GM21447 (cell line): Measurements from ENCODE around the gene SLC35E2B.
A peak's percentile ranks its signal among the peaks of the same experiment; 100 is the strongest.

ENCODE experiments used
- ATAC-seq: cut with Tn5 transposase; IDR thresholded peaks from one replicate; pipeline ENCODE4 v1.9.1; 2021; ENCODE audit not compliant: unreplicated experiment

The SLC35E2B gene

DNA sequence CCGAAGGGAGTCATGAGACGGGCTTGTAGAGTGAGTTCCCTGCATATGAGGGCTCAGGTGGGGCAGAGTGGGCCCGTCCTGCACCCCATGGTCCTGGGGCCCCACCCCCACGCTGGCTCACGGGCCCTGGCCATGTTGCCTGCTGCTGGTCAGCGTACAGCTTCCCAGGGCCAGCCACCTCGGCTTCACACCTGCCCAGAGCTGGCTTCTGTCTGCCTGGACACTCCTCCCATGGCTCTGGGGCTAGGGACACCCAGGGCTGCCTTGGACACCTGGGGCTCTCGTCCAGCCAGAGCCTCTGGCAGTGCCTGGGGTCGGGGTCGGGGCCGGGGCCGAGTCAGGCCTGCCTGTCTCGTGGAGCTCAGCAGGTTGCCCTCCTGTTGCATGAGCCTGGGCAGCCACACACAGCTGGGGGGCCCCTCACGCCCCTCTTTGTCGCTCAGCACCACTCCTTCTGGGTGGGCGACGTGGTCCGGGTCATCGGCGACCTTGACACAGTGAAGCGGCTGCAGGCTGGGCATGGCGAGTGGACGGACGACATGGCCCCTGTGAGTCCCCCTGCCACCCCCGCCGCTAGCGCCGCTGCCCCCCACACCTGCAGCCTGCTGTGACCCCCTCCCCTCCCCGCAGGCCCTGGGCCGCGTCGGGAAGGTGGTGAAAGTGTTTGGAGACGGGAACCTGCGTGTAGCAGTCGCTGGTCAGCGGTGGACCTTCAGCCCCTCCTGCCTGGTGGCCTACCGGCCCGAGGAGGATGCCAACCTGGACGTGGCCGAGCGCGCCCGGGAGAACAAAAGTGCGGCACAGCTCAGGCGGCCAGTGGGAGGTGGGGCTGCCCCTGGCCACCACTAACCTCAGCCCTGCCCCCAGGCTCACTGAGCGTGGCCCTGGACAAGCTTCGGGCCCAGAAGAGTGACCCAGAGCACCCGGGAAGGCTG lies 66.1 kb downstream of the SLC35E2B start:
- no peak for ATAC-seq

DNA sequence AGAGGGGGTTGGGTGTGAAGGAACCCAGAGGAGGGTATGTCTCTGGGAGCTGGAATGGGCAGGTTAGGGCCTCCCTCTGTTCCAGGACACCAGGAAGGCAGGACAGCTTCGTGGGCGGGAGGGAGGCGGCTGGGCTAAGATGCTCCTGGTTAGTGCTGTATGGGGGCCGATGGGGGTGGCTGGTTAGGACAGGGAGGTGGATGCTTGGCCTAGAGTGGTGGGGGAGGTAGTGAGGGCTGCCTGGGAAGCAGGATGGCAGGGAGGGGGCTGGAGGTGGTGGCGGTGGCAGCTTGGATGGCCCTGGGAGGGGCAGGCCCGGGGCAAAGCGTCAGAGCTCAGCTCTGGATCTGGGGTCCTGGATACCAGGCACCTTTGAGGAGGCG lies 66.8 kb downstream of the SLC35E2B start:
- no peak for ATAC-seq

DNA sequence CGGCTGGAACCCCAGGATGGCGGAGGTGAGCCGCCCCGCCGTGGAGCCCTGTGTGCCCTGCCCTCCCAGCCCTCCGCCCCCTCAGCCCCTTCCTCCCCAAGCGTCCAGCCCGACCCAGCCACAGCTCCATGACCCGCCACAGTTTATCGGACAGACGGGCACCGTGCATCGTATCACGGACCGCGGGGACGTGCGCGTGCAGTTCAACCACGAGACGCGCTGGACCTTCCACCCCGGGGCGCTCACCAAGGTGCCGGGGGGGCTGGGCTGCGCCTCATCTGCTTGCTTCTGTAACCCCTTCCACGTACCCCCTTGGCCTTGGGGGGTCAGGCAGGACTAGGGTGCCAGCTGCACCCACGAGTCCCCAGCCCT lies 67.2 kb downstream of the SLC35E2B start:
- no peak for ATAC-seq

DNA sequence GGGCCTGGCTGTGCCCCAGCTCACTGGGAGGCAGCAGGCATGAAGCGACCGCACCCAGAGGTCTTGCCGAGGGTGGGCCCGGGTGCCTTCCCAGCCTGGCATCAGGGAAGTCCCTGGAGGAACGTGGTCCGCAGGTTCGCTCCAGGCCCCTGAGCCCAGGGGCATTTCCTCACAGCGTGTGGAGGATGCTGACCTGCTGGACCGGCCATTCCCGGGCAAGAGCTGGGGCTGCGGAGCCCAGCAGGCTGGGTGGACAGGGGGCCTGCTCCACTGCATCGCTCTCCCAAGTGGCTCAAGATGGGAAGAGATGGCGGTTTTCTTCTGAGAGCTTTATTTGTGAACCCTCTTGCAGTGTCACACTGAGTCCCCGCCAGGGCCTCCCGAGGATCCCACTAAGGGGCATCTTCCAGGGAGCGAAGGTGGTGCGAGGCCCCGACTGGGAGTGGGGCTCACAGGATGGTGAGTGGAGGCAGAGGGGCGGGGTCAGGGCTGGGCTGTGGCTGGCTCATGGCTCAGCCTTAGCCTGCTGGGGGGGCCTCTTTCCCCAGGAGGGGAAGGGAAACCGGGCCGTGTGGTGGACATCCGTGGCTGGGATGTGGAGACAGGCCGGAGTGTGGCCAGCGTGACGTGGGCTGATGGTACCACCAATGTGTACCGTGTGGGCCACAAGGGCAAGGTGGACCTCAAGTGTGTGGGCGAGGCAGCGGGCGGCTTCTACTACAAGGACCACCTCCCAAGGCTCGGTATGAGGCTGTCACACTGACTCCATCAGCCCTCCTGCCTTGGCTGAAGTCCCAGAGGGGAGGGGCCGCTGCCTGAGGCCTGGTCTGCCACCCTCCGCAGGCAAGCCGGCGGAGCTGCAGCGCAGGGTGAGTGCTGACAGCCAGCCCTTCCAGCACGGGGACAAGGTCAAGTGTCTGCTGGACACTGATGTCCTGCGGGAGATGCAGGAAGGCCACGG lies 67.9 kb downstream of the SLC35E2B start:
- ATAC-seq = no peak

DNA sequence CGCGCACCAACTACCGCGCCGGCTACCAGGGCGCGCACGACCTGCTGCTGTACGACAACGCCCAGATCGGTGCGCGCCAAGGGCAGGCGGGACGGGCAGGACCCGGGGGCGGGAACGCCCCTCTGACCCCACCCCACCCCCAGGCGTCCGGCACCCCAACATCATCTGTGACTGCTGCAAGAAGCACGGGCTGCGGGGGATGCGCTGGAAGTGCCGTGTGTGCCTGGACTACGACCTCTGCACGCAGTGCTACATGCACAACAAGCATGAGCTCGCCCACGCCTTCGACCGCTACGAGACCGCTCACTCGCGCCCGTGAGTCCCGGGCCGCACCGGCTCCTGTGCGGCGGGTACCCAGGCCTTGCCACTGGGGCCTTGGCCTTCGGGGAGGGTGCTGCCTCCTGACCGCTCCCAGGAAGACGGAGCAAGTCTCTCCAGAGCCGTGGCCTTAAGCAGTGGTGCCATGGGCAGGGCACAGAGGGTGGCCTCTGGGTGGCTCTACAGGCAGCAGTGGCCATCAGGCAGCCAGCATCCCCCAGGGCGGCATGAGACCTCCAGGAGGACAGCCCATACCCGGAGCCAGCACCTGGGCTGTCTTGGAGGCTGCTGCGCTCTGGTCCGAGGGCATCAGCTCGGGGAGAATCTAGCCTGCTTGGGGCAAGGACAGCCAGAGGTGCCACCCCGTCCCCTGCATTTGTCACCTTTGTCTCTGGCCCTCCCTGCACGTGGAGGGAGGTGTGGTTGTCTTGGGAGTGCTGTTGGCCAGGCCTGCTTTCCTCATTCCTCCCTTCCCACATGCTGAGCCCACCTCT lies 68.8 kb downstream of the SLC35E2B start:
- ATAC-seq = no peak

DNA sequence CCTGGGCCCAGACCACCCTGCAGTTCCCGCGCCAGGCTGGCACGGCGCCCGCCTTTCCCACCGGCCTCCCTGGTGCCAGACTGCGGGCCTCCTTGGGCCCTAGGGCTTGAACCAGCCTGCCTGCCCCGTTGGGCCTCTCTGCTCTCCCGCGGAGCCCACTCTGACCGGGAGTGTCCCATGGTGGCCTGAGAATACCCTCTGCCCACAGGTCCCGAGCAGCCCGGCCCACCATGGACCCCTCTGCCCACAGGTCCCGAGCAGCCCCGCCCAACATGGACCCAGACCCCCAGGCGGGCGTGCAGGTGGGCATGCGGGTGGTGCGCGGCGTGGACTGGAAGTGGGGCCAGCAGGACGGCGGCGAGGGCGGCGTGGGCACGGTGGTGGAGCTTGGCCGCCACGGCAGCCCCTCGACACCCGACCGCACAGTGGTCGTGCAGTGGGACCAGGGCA lies 69.4 kb downstream of the SLC35E2B start:
- ATAC-seq = no peak

DNA sequence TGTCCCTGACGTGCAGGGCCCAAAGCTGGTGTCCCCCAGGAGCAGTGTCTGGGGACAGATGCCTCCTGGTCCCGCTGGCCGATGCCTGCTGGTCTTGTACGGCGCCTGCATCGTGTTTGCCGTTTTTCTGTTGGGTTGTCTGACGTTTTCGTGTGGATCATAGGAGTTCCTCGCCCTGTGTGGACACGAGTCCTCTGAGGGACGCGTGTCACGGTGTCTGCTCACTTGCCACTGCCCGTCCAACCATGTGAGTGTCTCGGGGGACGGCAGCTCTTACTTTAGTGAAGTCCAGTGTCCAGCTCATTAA lies 69.9 kb downstream of the SLC35E2B start:
- ATAC-seq = no peak

DNA sequence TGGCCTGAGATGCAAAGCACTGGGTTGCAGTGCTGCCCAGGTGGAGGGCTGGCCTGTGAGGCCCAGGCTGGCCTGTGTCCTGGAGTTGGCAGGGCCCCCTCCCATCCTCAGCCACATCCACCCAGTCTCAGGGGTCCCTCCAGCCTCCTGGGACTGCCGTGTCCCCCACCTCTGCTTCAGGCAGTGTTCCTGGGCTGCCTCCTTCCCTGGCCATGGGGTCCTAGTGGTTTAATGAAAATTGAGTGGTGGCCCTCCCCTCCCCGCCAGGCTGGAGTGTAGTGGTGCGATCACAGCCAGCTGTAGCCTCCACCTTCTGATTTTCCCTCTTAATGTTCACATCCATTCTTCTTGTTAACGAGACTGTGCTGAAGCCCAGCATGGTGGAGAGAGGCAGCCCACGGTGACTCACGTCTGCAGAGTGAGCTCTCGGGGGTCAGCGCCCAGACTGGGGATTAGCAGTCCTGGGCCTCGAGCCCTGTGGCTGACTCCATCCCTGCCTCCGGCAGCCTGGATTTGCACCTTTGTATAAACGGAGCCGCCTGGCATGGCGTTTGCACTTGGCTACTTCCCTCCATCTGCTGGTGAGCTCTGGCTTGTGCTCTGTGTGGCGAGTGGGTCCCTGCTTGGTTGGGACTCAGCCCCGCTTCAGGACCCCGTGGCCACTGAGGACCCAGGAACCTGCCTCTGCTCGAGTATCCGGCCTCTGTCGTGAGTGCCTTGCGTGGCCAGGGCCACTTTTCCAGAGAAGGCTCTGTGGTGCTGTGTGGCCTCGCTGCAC lies 70.4 kb downstream of the SLC35E2B start:
- ATAC-seq = no peak

DNA sequence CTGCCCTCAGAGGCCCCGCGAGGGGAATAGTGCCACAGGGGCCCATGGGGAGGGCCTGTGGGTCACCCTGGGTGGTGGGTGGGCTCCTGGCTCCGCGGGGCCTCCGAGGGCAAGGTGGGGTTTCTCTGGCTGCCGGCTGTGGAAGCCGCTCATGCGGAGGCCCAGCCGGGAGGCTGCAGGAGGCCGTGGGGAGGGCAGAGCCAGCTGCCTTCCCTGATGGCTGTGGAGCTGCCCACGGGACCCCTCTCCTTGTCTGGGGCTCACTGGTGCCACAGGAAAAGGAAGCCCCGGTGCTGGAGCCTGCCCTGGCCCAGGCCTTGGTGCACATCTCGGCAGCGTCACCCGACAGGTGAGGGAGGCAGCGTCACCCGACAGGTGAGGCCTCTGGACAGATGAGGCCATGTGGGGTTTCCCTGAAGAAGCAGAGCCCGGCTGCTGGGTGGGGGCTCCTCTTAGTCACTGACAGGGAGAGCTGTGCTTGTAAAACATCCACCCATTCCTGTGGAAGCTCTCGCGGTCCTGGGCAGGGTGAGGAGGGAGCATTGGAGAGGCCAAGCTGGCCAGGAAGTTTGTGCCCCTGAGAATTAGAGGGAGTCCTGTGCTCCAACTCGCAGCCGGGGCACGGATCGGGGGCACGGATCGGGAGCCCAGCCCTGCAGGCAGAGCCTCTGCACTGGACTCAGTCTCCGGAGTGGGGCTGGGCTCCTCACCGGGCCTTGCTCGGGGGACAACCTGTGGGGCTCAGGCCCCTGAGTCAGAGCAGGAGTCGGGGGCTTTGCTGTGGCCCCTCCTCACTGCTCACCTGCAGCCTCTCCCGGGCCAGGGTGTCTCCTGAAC lies 71.2 kb downstream of the SLC35E2B start:
- ATAC-seq = no peak

DNA sequence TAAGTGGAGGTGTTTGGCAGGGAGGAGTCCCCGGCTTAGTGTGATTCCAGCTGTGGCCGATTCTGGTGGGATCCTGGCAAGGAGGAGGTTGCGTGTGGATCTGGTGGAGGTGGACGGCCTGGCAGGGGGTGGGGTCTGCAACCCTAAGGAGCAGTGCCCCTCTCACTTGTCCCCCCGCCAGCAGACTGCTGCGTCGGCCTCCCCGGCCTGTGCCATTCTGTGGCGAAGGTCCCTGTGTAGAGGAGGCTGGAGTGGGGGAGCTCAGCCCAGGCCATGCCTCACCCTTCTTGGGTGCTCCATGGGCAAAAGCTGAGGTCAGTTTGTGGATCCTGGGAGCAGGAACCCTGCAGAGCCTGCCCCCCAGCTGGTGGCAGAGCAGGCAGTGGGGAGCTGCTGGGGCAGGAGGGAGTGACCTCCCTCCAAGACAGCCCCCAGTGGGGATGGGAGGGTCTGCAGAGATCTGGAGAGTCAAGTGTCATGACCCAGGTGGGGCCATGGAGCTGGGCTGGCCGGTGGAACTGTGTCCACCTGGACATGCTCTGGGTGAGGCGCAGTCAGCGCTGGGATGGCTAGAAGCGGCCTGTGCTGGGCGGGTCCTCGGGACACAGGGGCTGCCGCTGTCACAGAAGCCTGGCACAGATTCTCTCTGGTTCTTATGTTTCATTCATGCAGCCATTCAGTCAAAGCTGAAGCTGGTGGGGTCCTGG lies 72.0 kb downstream of the SLC35E2B start:
- ATAC-seq = no peak

DNA sequence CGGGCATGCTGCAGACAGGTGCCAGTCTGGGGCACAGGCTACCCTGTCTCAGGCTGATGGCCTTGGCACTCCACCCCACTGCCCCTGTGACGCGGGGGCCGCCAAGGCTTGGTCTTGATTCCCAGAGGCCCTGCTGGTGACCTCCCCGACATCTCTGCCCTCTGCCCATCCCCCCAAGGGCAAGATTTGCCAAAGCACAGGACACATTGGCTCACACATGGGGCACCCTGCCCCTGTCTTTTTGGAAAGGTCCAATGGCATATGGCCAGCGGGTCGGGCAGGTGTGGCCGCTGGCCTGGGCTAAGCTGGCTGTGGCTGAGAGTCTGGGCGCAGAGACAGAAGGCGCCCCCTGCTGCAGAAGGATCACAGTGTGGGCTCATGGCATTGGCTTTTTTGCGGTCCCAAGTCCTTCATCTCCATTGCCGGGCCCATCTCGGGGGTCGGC lies 72.7 kb downstream of the SLC35E2B start:
- no peak for ATAC-seq

DNA sequence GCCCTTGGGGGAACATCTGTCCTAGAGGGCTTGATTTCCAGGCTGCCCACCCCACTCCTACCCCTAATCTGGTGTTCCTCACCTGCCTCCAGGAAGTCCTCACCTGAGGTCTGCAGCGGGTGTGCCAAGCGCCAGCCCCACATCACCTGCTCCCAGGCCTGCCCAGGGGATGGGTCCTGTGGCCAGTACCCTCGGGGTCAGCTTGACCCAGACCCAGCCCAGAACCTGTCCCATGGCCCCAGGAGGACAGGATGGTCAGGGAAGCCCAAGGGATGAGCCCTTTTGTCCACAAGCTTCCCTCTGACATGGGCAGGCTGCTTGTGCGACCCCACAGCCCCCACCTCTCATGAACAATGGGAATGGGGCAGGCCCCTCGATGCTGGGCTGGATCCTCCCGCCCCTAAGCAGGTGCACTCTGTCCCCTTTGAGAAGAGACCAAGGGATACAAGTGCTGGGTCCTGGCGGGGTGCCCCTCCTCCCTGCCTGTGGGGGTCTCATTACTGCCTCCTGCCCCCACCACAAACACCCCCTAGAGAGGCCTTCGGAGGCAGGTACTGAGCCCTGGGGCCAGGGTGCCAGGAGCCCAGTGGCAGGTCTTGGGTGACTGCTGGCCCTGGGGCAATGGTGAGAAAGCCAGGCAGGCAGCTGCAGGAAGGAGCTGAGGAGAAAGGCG lies 74.1 kb downstream of the SLC35E2B start:
- no peak for ATAC-seq

DNA sequence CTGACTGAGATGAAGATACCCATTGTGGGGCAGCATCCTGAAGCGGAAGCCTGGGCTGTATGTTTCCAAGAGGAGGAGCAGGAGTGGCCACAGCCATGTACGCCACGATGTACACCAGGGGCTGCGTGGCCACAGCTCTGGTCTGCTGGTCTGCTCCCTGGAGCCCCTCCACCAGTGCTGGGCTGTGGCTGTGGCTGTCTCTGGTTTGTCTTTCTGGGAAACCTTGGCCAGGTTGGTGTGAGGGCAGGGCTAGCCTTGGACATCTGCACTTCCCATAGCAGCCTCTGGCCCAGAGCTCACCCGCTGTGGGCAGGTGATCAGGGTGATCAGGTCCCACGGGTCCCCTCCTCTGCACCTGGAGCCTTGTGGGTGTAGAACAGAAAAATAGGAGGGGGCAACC lies 74.7 kb downstream of the SLC35E2B start:
- ATAC-seq = no peak

DNA sequence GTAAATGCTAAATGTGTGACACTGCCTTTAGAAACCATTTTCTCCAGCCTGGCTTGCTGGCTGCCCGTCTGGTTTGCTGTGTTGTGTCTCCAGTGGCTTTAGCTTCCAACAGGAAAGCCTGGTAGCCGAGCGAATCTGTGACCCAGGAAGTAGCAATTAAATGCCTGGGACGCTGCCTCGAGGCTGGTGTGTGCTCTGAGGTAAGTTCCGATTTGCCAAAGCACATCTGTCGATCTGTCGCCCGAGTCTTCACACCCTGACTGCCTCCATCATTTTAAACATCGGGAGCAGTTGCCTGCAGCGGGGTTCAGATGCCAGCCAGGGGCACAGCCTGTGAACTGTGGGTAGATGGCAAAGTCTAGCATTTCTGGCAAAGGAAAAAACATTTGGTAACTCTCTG lies 75.1 kb downstream of the SLC35E2B start:
- ATAC-seq = no peak

DNA sequence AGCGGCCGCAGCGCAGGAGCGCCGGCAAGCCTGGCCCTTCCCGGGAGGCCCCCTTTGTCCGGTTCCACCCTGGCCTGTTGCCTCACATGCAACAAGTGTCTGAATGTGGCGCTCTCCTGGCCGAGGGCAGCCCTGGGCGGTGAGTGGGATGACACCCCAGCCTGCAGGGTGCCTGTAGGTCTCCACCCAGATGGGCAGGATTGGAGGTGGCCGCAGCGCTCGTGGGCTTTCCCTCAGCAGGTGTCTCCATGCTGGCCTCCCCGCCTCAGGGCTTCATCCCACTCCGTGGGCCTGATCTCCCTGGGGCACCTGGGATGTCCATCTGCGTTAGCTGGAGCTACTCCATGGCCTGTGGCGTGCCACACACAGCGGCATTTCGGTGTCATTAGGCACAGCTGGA lies 75.8 kb downstream of the SLC35E2B start:
- no peak for ATAC-seq

DNA sequence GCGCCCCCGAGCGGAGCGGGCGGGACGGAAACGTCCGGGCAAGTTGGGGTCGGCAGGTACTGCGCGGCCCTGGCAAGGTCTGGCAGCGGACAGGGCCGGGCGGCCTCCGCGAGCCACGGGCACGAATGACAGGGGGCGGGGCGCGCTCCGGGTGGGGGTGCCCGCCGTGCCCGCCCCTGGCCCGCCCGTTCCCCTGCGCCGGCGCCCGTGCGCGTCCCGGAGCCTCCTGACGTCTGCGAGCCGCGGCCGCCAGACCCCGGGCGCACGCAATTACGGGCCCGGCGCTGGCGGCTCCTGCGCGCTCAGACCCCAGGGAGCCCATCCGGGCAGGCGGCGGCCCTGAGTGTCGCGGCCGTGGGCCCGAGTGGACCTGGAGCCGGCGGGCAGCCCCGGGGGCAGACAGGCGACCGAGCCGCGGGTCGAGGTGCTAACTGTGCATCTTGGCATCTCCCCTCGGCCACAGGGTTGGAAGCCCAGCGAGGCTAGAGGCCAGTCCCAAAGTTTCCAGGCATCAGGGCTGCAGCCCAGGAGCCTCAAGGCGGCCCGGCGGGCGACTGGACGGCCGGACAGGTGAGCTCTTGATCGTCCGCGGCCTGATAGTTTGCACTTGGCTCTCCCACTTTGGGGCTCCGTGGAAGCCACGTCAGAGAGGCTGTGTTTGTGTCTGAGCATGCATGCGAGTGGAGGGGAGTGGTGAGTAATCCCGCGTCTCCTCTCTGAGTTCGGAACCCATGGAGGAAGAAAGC lies 76.4 kb downstream of the SLC35E2B start:
- ATAC-seq = peak; percentile 21

DNA sequence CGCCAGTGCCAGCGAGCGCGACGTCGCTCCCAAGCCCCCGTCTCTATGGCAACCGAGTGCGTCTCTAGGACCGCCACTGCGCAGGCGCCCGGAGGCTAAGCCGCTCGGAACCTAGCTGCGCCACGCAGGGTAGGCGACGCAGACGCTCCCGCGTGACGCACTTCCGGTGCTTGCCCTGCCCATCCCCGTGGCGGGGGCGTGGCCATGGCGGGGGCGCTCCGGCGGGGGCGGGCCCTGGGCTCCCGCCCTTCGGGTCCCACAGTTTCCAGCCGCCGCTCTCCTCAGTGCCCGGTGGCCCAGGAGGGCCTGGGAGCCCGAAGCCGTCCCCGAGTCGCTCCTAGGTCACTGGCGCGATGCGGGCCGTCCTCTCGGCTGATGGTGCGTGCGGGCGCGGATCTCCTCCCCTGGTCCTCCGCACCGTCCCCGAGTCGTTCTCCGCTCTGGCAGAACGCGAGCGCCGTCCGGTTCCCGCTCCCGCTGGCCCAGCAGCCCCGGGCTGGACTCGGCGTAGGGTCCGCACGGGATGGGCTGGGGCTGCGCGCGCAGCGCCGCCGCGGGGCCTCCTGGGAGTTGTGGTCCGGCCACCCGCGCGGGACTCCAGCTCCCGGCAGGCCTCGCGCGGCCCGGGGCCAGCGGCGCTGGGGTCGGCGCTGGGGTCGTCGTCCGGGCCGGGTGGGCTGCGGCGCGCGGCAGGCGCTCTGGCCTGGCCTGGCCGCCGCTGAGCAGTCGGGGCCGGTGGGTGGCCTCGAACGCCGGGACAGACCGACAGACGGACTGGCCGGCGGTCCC lies 77.1 kb downstream of the SLC35E2B start, which contains the start of gene MIB2:
TSS of gene MIB2 (plus strand) at position 245 of the 789 bp plus-strand sequence. CDS start 7,953 bp downstream, outside the sequence.
- peak; percentile 79 for ATAC-seq
